H1 (cell line): Measurements from ENCODE around the gene ZMYM2. TPM values are rescaled to one million over a fixed set of nuclear protein-coding genes. Genes with fewer than 3 reads are reported as not detected.

Source experiments
- CTCF ChIA-PET: fragments of 300-600 bp; sonication (Branson Sonifier 250); formaldehyde crosslinking; loops from one replicate; lab custom pipeline; 2021; ENCODE audit not compliant: partially characterized antibody; lab: Charles Lee
- POLR2A ChIA-PET: fragments of 300-600 bp; sonication (Branson Sonifier 250); formaldehyde crosslinking; loops from one replicate; lab custom pipeline; 2021; ENCODE audit warnings: inconsistent platforms; ENCODE audit not compliant: partially characterized antibody; lab: Charles Lee
- DNase-seq, 2 experiments: peaks; one replicate each; pipeline versions ENCODE4 v3.0.0 to v3.0.0-alpha.2; 2010 to 2022; ENCODE audit warnings: low spot score in 2 of 2, low read depth in 1 of 2, mixed read lengths in 1 of 2
- FAIRE-seq: peaks from 2 replicates; lab custom pipeline; 2011; peaks lifted over from hg19 to GRCh38; lab: Jason Lieb, UNC
- H2AFZ ChIP-seq: 2 replicates; pipeline ENCODE4 v1.8.1; 2012; ENCODE audit warnings: low read length, inconsistent platforms
- H2AK5ac ChIP-seq: 2 replicates; pipeline ENCODE4 v1.6.1; 2013; ENCODE audit warnings: low read depth, low read length
- H2BK120ac ChIP-seq: replicated peaks from 2 replicates; pipeline ENCODE3; 2013; ENCODE audit warnings: low read depth, low read length, inconsistent platforms
- H2BK12ac ChIP-seq: 2 replicates; pipeline ENCODE4 v1.6.1; 2013; ENCODE audit warnings: low read depth, low read length
- H2BK15ac ChIP-seq: 2 replicates; pipeline ENCODE4 v1.6.1; 2013; ENCODE audit warnings: low read length
- H2BK20ac ChIP-seq: 2 replicates; pipeline ENCODE4 v1.6.1; 2013; ENCODE audit warnings: low read length
- H2BK5ac ChIP-seq: 2 replicates; pipeline ENCODE4 v1.6.1; 2013; ENCODE audit warnings: low read depth, low read length
- H3K14ac ChIP-seq: 2 replicates; pipeline ENCODE4 v1.6.1; 2013; ENCODE audit warnings: inconsistent platforms; ENCODE audit not compliant: insufficient read length
- H3K18ac ChIP-seq: 2 replicates; pipeline ENCODE4 v1.6.1; 2013; ENCODE audit warnings: low read length; ENCODE audit errors: extremely low read depth
- H3K23ac ChIP-seq: 2 replicates; pipeline ENCODE4 v1.6.1; 2013; ENCODE audit warnings: inconsistent platforms; ENCODE audit not compliant: insufficient read length
- H3K23me2 ChIP-seq: 2 replicates; pipeline ENCODE4 v1.6.1; 2013; ENCODE audit warnings: low read depth, low read length
- H3K27ac ChIP-seq: 2 replicates; pipeline ENCODE4 v1.6.1; 2011; ENCODE audit warnings: low read depth, low read length, inconsistent platforms
- H3K27me3 ChIP-seq, 4 experiments: replicated peaks in 1 of 4; 1 replicate in 1 of 4; 2 replicates in 3 of 4; pipeline versions ENCODE4 v1.6.1 to v1.8.1; 2011 to 2013; ENCODE audit warnings: low read length in 3 of 4, mild to moderate bottlenecking in 3 of 4, inconsistent platforms in 2 of 4, mixed read lengths in 2 of 4, moderate library complexity in 1 of 4; ENCODE audit not compliant: control insufficient read depth in 3 of 4, insufficient read depth in 3 of 4; ENCODE audit errors: extremely low read depth in 1 of 4
- H3K36me3 ChIP-seq, 4 experiments: 2 replicates each; pipeline versions ENCODE4 v1.6.1 to v1.8.1; 2011 to 2013; ENCODE audit warnings: mild to moderate bottlenecking in 4 of 4, low read length in 3 of 4, moderate library complexity in 2 of 4, control low read depth in 1 of 4, inconsistent platforms in 1 of 4; ENCODE audit not compliant: insufficient read depth in 4 of 4, control insufficient read depth in 2 of 4
- H3K4ac ChIP-seq: replicated peaks from 2 replicates; pipeline ENCODE3; 2013; ENCODE audit warnings: low read length, low read depth, mixed read lengths, inconsistent platforms; ENCODE audit not compliant: insufficient read length
- H3K4me1 ChIP-seq, 4 experiments: replicated peaks in 1 of 4; 1 replicate in 1 of 4; 2 replicates in 3 of 4; pipeline versions ENCODE4 v1.6.1 to v1.8.1; 2011 to 2013; ENCODE audit warnings: low read length in 3 of 4, inconsistent platforms in 2 of 4, mixed read lengths in 1 of 4; ENCODE audit not compliant: insufficient read depth in 4 of 4, control insufficient read depth in 3 of 4
- H3K4me2 ChIP-seq, 2 experiments: 2 replicates each; pipeline versions ENCODE4 v1.6.1 to v1.8.1; 2011 to 2013; ENCODE audit warnings: low read depth in 2 of 2, low read length in 2 of 2, control low read depth in 1 of 2, inconsistent platforms in 1 of 2, mild to moderate bottlenecking in 1 of 2; ENCODE audit not compliant: insufficient read depth in 1 of 2
- H3K4me3 ChIP-seq, 4 experiments: fragments of 200-600, 300-600 bp in 1 of 4; sonication (generic), shearing (Covaris generic), sonication (Bioruptor Twin) in 1 of 4; 2 replicates each; pipeline versions ENCODE4 v1.5.1 to v1.8.1; 2011 to 2016; ENCODE audit warnings: low read length in 4 of 4, low read depth in 3 of 4, control low read depth in 2 of 4, inconsistent platforms in 2 of 4, mild to moderate bottlenecking in 2 of 4, mixed read lengths in 1 of 4, moderate library complexity in 1 of 4; ENCODE audit not compliant: insufficient read depth in 2 of 4; ENCODE audit errors: extremely low read depth in 1 of 4
- H3K56ac ChIP-seq: replicated peaks from 2 replicates; pipeline ENCODE3; 2013; ENCODE audit warnings: low read depth, mild to moderate bottlenecking, mixed read lengths, low read length, inconsistent platforms; ENCODE audit not compliant: insufficient read length
- H3K79me1 ChIP-seq: 2 replicates; pipeline ENCODE4 v1.6.1; 2013; ENCODE audit warnings: low read depth, low read length, control low read depth
- H3K79me2 ChIP-seq, 2 experiments: 2 replicates each; pipeline versions ENCODE4 v1.6.1 to v1.8.1; 2012 to 2013; ENCODE audit warnings: low read length in 2 of 2, mild to moderate bottlenecking in 2 of 2, inconsistent platforms in 1 of 2; ENCODE audit not compliant: insufficient read depth in 2 of 2, control insufficient read depth in 1 of 2
- H3K9ac ChIP-seq, 4 experiments: replicated peaks in 1 of 4; 1 replicate in 1 of 4; 2 replicates in 3 of 4; pipeline versions ENCODE4 v1.6.1 to v1.8.1; 2011 to 2013; ENCODE audit warnings: low read depth in 3 of 4, low read length in 3 of 4, control low read depth in 2 of 4, mild to moderate bottlenecking in 2 of 4, moderate library complexity in 2 of 4, inconsistent platforms in 1 of 4; ENCODE audit errors: extremely low read depth in 1 of 4
- H3K9me3 ChIP-seq, 2 experiments: 2 replicates each; pipeline versions ENCODE4 v1.6.1 to v1.8.1; 2012 to 2013; ENCODE audit warnings: mild to moderate bottlenecking in 2 of 2, moderate library complexity in 2 of 2, control low read depth in 1 of 2, inconsistent platforms in 1 of 2, low read depth in 1 of 2, low read length in 1 of 2, mixed read lengths in 1 of 2; ENCODE audit not compliant: insufficient read depth in 2 of 2
- H4K20me1 ChIP-seq, 2 experiments: replicated peaks in 1 of 2; 2 replicates each; pipeline versions ENCODE3 to v1.8.1; 2011 to 2013; ENCODE audit warnings: inconsistent platforms in 2 of 2, low read length in 2 of 2, mild to moderate bottlenecking in 1 of 2; ENCODE audit not compliant: insufficient read depth in 2 of 2, control insufficient read depth in 1 of 2
- H4K5ac ChIP-seq: 2 replicates; pipeline ENCODE4 v1.6.1; 2013; ENCODE audit warnings: low read length, low read depth, mixed read lengths, inconsistent platforms; ENCODE audit not compliant: insufficient read length
- H4K8ac ChIP-seq: 2 replicates; pipeline ENCODE4 v1.8.0; 2013; ENCODE audit warnings: mild to moderate bottlenecking, moderate library complexity, low read length, inconsistent platforms; ENCODE audit not compliant: insufficient read depth; ENCODE audit errors: extremely low read depth
- H4K91ac ChIP-seq: replicated peaks from 2 replicates; pipeline ENCODE3; 2013; ENCODE audit warnings: low read length, mixed read lengths, inconsistent platforms; ENCODE audit not compliant: insufficient read length
- BACH1 ChIP-seq: IDR thresholded peaks from 2 replicates; pipeline ENCODE4 v1.6.1; 2012; ENCODE audit warnings: low read length, improper control_type of control experiment
- KDM1A ChIP-seq: fragments of 200-600, 300-600 bp; sonication (generic); IDR thresholded peaks from 2 replicates; pipeline ENCODE4 v1.7.1; 2016; ENCODE audit warnings: mild to moderate bottlenecking, low read length, borderline replicate concordance
- RAD21 ChIP-seq, 2 experiments: IDR thresholded peaks in 1 of 2; conservative IDR thresholded peaks in 1 of 2; 2 replicates each; pipeline ENCODE4 v1.6.1; 2011; ENCODE audit warnings: low read depth in 2 of 2, low read length in 2 of 2, improper control_type of control experiment in 1 of 2, inconsistent platforms in 1 of 2, mild to moderate bottlenecking in 1 of 2, moderate library complexity in 1 of 2
- RBBP5 ChIP-seq: IDR thresholded peaks from 2 replicates; pipeline ENCODE4 v1.7.1; 2012; ENCODE audit warnings: low read depth, mild to moderate bottlenecking, inconsistent platforms, low read length, moderate library complexity, borderline replicate concordance
- TBP ChIP-seq: IDR thresholded peaks from 2 replicates; pipeline ENCODE4 v1.6.1; 2011; ENCODE audit warnings: low read depth, low read length, improper control_type of control experiment
- WGBS, 2 experiments: shearing (Covaris generic) in 1 of 2; methylation state at CpG; one replicate each; pipeline versions ENCODE4 v1.1.6 to v1.1.7; 2013 to 2015; ENCODE audit warnings: low lambda C conversion rate in 2 of 2, mixed read lengths in 2 of 2, inconsistent platforms in 1 of 2, low coverage in 1 of 2, missing lambda C conversion rate in 1 of 2; ENCODE audit not compliant: insufficient replicate concordance in 2 of 2, insufficient coverage in 1 of 2, insufficient read length in 1 of 2; ENCODE audit errors: extremely low coverage in 1 of 2, missing lambda C conversion rate in 1 of 2; 5-methylcytosine and 5-hydroxymethylcytosine counted together
- polyA plus RNA-seq, 7 experiments: library from polyadenylated mRNA; depleted of rRNA in 3 of 7; stranded (reverse) in 5 of 7; unstranded in 2 of 7; fragments of >200 nt in 5 of 7; fragments of 200-250 nt in 2 of 7; gene quantifications; 1 replicate in 5 of 7; 2 replicates in 1 of 7; 4 replicates in 1 of 7; pipeline versions ENCODE4 v1.2.1 to v1.2.3, GENCODE V29; 2011 to 2013; ENCODE audit warnings: missing spikeins in 2 of 7, mixed read lengths in 2 of 7
- total RNA-seq: library from RNA; stranded (reverse); fragmentation: NEBNext Ultra II Directional; extraction: Animal tissue kit (Norgen Biotek cat#: 25700); gene quantifications from 2 replicates; pipeline ENCODE4 v1.2.1, GENCODE V29; 2021

Gene ZMYM2
- total and polyA plus RNA-seq, 2 of the 8 experiments (the other 6 are each of a cell fraction or from before 2014, with no cell fraction given), result 41.2 to 159 TPM

GRCh38 chr13:20057963-20058362 lies 99.4 kb downstream of the ZMYM2 start:
- H2BK20ac ChIP-seq, result no peak overlapping the region
- H3K4me2 ChIP-seq, result no peak overlapping the region
- H3K4me3 ChIP-seq, result no peak overlapping the region
- no peak overlapping the region for H3K9ac ChIP-seq
- no peaks in the 10 kb centered on the region for H3K9me3 ChIP-seq
- no peak overlapping the region for H2BK12ac ChIP-seq
- no peak overlapping the region for H3K18ac ChIP-seq
- H3K56ac ChIP-seq, result no peak overlapping the region
- TF ChIP-seq KDM1A, result no peak
- no peak for TF ChIP-seq RBBP5
- no peak for TF ChIP-seq TBP
- no peak for TF ChIP-seq RAD21 (IDR thresholded peaks at IDR 0.05 in 1 of 2, conservative IDR thresholded peaks at IDR 0.05 in 1 of 2; ENCODE audit: low read depth in 2 of 2, low read length in 2 of 2)
- no peak for TF ChIP-seq BACH1
- no peak overlapping the region for H2AFZ ChIP-seq
- 95% methylated on average over 1 of the region's 1 CpG; no CpG with 5 or more reads in 1 of the 2 experiments for WGBS, 2 experiments
- no peak overlapping the region for H3K14ac ChIP-seq
- no peak overlapping the region for H3K23ac ChIP-seq
- H3K23me2 ChIP-seq, result no peaks in the 10 kb centered on the region
- H3K36me3 ChIP-seq, result peaks cover 7 to 76% (median 37%) of the 10 kb centered on the region in 4 experiments
- no peak overlapping the region for H2BK15ac ChIP-seq
- H3K27ac ChIP-seq, result no peak overlapping the region
- H4K20me1 ChIP-seq, result peaks cover 2 to 4% of the 10 kb centered on the region in 2 experiments
- H3K4ac ChIP-seq, result no peak overlapping the region
- peaks cover 0 to 6% of the 10 kb centered on the region in 2 experiments; a peak in 1 of 4 replicates for H3K79me2 ChIP-seq
- H2AK5ac ChIP-seq, result no peak overlapping the region
- H3K27me3 ChIP-seq, result no peaks in the 10 kb centered on the region
- H3K4me1 ChIP-seq, result peaks cover 0 to 21% (median 4%) of the 10 kb centered on the region in 4 experiments; a peak in 4 of 7 replicates
- FAIRE-seq, result no peak
- ChIA-PET POLR2A (no interaction called here), CTCF (no interaction called here)
- no peak overlapping the region for H4K8ac ChIP-seq
- no peak overlapping the region for H2BK5ac ChIP-seq
- DNase-seq, result no peak
- no peak overlapping the region for H4K91ac ChIP-seq
- H2BK120ac ChIP-seq, result no peak overlapping the region
- no peak overlapping the region for H4K5ac ChIP-seq
- peaks cover 3% of the 10 kb centered on the region; the same call in 1 of the 2 replicates for H3K79me1 ChIP-seq
